Caco-2 (cell line): ENCODE results near the gene RELCH. TPM values are rescaled to one million over a fixed set of nuclear protein-coding genes. Genes with fewer than 3 reads are reported as not detected.

ENCODE experiments used
- BruUV-seq: library from RNA; stranded (reverse); fragments of 400-500 nt; replicated peaks from 2 replicates; lab custom pipeline; 2021; lab: Mats Ljungman, UMichigan
- CTCF ChIA-PET: fragments of 300-600 bp; sonication (Branson Sonifier 250); formaldehyde crosslinking; loops from one replicate; lab custom pipeline; 2022; ENCODE audit warnings: antibody characterized with exemption; lab: Charles Lee
- POLR2A ChIA-PET: fragments of 300-600 bp; sonication (Branson Sonifier 250); formaldehyde crosslinking; loops from one replicate; lab custom pipeline; 2022; ENCODE audit warnings: antibody characterized with exemption; lab: Charles Lee
- DNase-seq, 2 experiments: peaks; one replicate each; pipeline versions ENCODE4 v3.0.0 to v3.0.0-alpha.2; 2020 to 2022
- H3K27me3 ChIP-seq: replicated peaks from 2 replicates; pipeline ENCODE4 v1.6.0; 2011; ENCODE audit warnings: low read length; ENCODE audit not compliant: control insufficient read depth, insufficient read depth
- H3K36me3 ChIP-seq: 2 replicates; pipeline ENCODE4 v1.5.1; 2011; ENCODE audit warnings: low read length; ENCODE audit not compliant: control insufficient read depth, insufficient read depth
- H3K4me1 ChIP-seq: fragments of 250-450 bp; sonication (Bioruptor Pico); 2 replicates; pipeline ENCODE4 v1.5.1; 2020; ENCODE audit warnings: mild to moderate bottlenecking
- H3K4me3 ChIP-seq: 2 replicates; pipeline ENCODE4 v1.5.1; 2011; ENCODE audit warnings: low read depth, mild to moderate bottlenecking, control low read depth, low read length
- H3K9me3 ChIP-seq: fragments of 250-450 bp; sonication (Bioruptor Pico); 2 replicates; pipeline ENCODE4 v1.5.1; 2020; ENCODE audit warnings: mild to moderate bottlenecking, moderate library complexity
- H3K27ac Mint-ChIP-seq: one replicate; pipeline ENCODE4 v1.8.0; 2022; ENCODE audit warnings: mixed read lengths; ENCODE audit not compliant: unreplicated experiment
- H3K27me3 Mint-ChIP-seq: one replicate; pipeline ENCODE4 v1.8.0; 2022; ENCODE audit warnings: mixed read lengths; ENCODE audit not compliant: insufficient read depth, unreplicated experiment
- H3K36me3 Mint-ChIP-seq: one replicate; pipeline ENCODE4 v1.8.0; 2022; ENCODE audit warnings: mild to moderate bottlenecking, mixed read lengths; ENCODE audit not compliant: insufficient read depth, unreplicated experiment
- H3K4me1 Mint-ChIP-seq: one replicate; pipeline ENCODE4 v1.8.0; 2022; ENCODE audit warnings: low read depth, mixed read lengths; ENCODE audit not compliant: unreplicated experiment
- H3K4me3 Mint-ChIP-seq: one replicate; pipeline ENCODE4 v1.8.0; 2022; ENCODE audit warnings: mild to moderate bottlenecking, moderate library complexity, mixed read lengths; ENCODE audit not compliant: unreplicated experiment
- H3K9me3 Mint-ChIP-seq: one replicate; pipeline ENCODE4 v1.8.0; 2022; ENCODE audit warnings: mixed read lengths; ENCODE audit not compliant: unreplicated experiment
- intact Hi-C: fragments of 100-400 bp; cut with micrococcal nuclease; formaldehyde crosslinking; loops from one replicate; pipeline ENCODE4 v1.10.0; 2022; ENCODE audit not compliant: unreplicated experiment
- total RNA-seq: library from RNA; stranded (reverse); gene quantifications from 2 replicates; pipeline ENCODE4 v1.2.3, GENCODE V29; 2022
- TF ChIP-seq, protein P1 (sequence below), 2 experiments: fragments of 200-600 bp in 1 of 2; IDR thresholded peaks; 1 replicate in 1 of 2; 2 replicates in 1 of 2; pipeline versions ENCODE4 v1.5.1 to v1.8.0; 2011 to 2022; ENCODE audit warnings: antibody characterized with exemption in 1 of 2, control low read depth in 1 of 2, inconsistent platforms in 1 of 2, low read depth in 1 of 2, low read length in 1 of 2, mild to moderate bottlenecking in 1 of 2, moderate library complexity in 1 of 2; ENCODE audit not compliant: insufficient read depth in 1 of 2, severe bottlenecking in 1 of 2, unreplicated experiment in 1 of 2

RELCH gene
- total RNA-seq, 1 experiment from 2014 or later, result 16.8 TPM

DNA sequence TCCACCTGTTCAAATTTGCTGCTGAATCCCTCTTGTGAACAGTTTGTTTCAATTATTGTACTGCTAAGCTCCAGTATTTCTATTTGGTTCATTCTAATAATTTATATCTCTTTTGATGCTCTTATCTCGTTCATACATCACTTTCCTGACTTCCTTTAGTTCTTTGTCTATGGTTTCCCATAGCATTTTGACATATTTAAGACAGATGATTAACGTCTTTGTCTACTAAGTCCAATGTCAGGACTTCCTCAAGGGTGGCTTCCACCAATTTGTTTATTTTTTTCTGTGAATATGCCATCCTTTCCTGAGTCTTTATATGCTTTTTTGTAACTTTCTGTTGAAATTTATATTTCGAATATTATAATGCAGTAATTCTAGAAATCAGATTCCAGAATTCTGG, 9.8 kb upstream of the RELCH start:
- no peaks in the 10 kb centered on the region for H3K4me1 ChIP-seq
- intact Hi-C loops, result no loop called here
- H3K36me3 Mint-ChIP-seq, result peaks cover 11% of the 10 kb centered on the region
- no peak overlapping the region for H3K27ac Mint-ChIP-seq
- no peaks in the 10 kb centered on the region for H3K27me3 ChIP-seq
- H3K9me3 ChIP-seq, result no peaks in the 10 kb centered on the region
- no peak overlapping the region for H3K4me3 ChIP-seq
- CTCF ChIA-PET, result no interaction called here
- no peaks in the 10 kb centered on the region for H3K36me3 ChIP-seq
- no peak for DNase-seq
- no peak overlapping the region for H3K4me3 Mint-ChIP-seq
- H3K9me3 Mint-ChIP-seq, result no peaks in the 10 kb centered on the region
- H3K27me3 Mint-ChIP-seq, result no peaks in the 10 kb centered on the region
- no TSS peak for BruUV-seq
- POLR2A ChIA-PET, result no interaction called here
- TF ChIP-seq, protein P1, sequence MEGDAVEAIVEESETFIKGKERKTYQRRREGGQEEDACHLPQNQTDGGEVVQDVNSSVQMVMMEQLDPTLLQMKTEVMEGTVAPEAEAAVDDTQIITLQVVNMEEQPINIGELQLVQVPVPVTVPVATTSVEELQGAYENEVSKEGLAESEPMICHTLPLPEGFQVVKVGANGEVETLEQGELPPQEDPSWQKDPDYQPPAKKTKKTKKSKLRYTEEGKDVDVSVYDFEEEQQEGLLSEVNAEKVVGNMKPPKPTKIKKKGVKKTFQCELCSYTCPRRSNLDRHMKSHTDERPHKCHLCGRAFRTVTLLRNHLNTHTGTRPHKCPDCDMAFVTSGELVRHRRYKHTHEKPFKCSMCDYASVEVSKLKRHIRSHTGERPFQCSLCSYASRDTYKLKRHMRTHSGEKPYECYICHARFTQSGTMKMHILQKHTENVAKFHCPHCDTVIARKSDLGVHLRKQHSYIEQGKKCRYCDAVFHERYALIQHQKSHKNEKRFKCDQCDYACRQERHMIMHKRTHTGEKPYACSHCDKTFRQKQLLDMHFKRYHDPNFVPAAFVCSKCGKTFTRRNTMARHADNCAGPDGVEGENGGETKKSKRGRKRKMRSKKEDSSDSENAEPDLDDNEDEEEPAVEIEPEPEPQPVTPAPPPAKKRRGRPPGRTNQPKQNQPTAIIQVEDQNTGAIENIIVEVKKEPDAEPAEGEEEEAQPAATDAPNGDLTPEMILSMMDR (IDR thresholded peaks at IDR 0.05; ENCODE audit: insufficient read depth in 1 of 2, low read depth in 1 of 2, low read length in 1 of 2, severe bottlenecking in 1 of 2, unreplicated experiment in 1 of 2), result no peak
- H3K4me1 Mint-ChIP-seq, result no peaks in the 10 kb centered on the region

DNA sequence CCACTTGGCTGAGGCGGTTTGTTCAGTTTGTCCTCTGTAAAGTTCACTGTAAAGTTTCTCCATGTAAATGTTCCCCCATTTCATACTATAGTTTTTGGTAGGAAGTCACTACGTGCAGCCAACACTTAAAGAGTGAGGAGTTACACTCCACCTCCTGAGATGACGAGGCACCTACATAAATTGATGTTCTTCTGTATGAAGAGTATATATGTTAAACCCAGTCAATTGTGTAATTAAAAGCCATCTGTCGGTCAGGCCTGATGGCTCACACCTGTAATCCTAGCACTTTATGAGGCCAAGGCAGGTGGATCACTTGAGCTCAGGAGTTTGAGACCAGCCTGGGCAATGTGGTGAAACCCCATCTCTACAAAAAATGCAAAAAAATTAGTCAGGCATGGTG, 7.8 kb upstream of the RELCH start:
- H3K36me3 ChIP-seq, result no peaks in the 10 kb centered on the region
- intact Hi-C loops, result no loop called here
- ChIA-PET CTCF (no interaction called here), POLR2A (no interaction called here)
- Mint-ChIP-seq H3K36me3 (peaks cover 11% of the 10 kb centered on the region), H3K4me3 (no peak overlapping the region), H3K27me3 (no peaks in the 10 kb centered on the region), H3K4me1 (no peaks in the 10 kb centered on the region), H3K27ac (no peak overlapping the region), H3K9me3 (no peaks in the 10 kb centered on the region)
- H3K4me1 ChIP-seq, result no peaks in the 10 kb centered on the region
- TF ChIP-seq, protein P1 (IDR thresholded peaks at IDR 0.05; ENCODE audit: insufficient read depth in 1 of 2, low read depth in 1 of 2, low read length in 1 of 2, severe bottlenecking in 1 of 2, unreplicated experiment in 1 of 2), result no peak
- BruUV-seq, result no TSS peak
- no peaks in the 10 kb centered on the region for H3K9me3 ChIP-seq
- no peaks in the 10 kb centered on the region for H3K27me3 ChIP-seq
- no peak overlapping the region for H3K4me3 ChIP-seq
- no peak for DNase-seq

DNA sequence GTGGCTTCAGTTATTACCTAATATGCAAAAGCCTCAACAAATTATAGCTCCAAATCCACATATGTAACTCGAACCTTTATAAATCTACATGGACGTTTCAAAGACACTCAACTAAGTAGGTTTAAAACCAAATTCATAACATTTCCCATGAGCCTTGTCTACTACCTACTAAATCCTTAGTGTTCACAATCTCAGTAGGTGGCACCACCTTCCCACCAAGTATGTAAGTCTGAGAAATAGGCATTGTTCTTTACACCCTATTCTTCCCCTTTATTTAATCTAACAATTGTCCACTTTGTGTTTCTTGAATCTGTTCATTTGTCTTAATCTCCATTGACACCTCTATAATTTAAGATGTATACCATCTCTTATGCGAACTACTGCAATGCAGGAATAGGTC, 4.8 kb upstream of the RELCH start:
- H3K27me3 ChIP-seq, result no peaks in the 10 kb centered on the region
- no peak overlapping the region for H3K4me3 ChIP-seq
- no peaks in the 10 kb centered on the region for H3K9me3 ChIP-seq
- DNase-seq, result no peak
- H3K36me3 ChIP-seq, result no peaks in the 10 kb centered on the region
- BruUV-seq, result no TSS peak
- H3K36me3 Mint-ChIP-seq, result peaks cover 19% of the 10 kb centered on the region
- no peaks in the 10 kb centered on the region for H3K9me3 Mint-ChIP-seq
- TF ChIP-seq, protein P1 (IDR thresholded peaks at IDR 0.05; ENCODE audit: insufficient read depth in 1 of 2, low read depth in 1 of 2, low read length in 1 of 2, severe bottlenecking in 1 of 2, unreplicated experiment in 1 of 2), result no peak
- H3K27me3 Mint-ChIP-seq, result no peaks in the 10 kb centered on the region
- ChIA-PET POLR2A (no interaction called here), CTCF (interaction anchor here (1.4 kb wide), 1 partner anchor 67 kb away, joined by 4 read pairs; no protein-coding TSS in a partner anchor)
- no peak overlapping the region for H3K27ac Mint-ChIP-seq
- H3K4me3 Mint-ChIP-seq, result no peak overlapping the region
- no peaks in the 10 kb centered on the region for H3K4me1 Mint-ChIP-seq
- intact Hi-C loops, result loop anchor here (10.0 kb wide), 1 partner anchor 343 kb away; the partner anchor contains the start of gene ZCCHC2
- no peaks in the 10 kb centered on the region for H3K4me1 ChIP-seq
